Measurements from ENCODE around the gene CLK3.

CLK3 gene

GRCh38 chr15:74620636-74621545, 5.3 kb downstream of the CLK3 start (continued):
- TF ChIP-seq ZFP37 (tag by site-specific recombination; IDR thresholded peaks at IDR 0.05) (no peak), ZNF488 (tag by site-specific recombination; IDR thresholded peaks at IDR 0.05) (no peak), PRDM2 (tag by site-specific recombination; IDR thresholded peaks at IDR 0.05; ENCODE audit: borderline replicate concordance) (0 out of 2 replicates have a peak, but pooled peaks have one; percentile 51), ZSCAN23 (tag by site-specific recombination; IDR thresholded peaks at IDR 0.05) (no peak), ZBTB26 (tag by site-specific recombination; optimal IDR thresholded peaks at IDR 0.05) (peak; percentile 18), ZSCAN5A (tag by site-specific recombination; IDR thresholded peaks at IDR 0.05) (no peak), ZNF398 (tag by site-specific recombination; IDR thresholded peaks at IDR 0.05) (no peak), ZNF2 (tag by site-specific recombination; IDR thresholded peaks at IDR 0.05) (peak; percentile 94), SP7 (tag by site-specific recombination; IDR thresholded peaks at IDR 0.05) (peak; percentile 60), ZNF704 (tag by site-specific recombination; IDR thresholded peaks at IDR 0.05) (no peak), KLF8 (tag by site-specific recombination; IDR thresholded peaks at IDR 0.05) (peak; percentile 46; the same call in 1 of the 2 replicates), ZBTB10 (tag by site-specific recombination; IDR thresholded peaks at IDR 0.05) (no peak), ZBTB17 (tag by site-specific recombination; IDR thresholded peaks at IDR 0.05) (peak; percentile 85), ZNF785 (tag by site-specific recombination; IDR thresholded peaks at IDR 0.05) (no peak), ZNF391 (tag by site-specific recombination; IDR thresholded peaks at IDR 0.05; ENCODE audit: borderline replicate concordance, low read depth) (0 out of 2 replicates have a peak, but pooled peaks have one; percentile 22), ZBTB49 (tag by site-specific recombination; IDR thresholded peaks at IDR 0.05; ENCODE audit: low read depth) (no peak), ZNF248 (tag by site-specific recombination; IDR thresholded peaks at IDR 0.05) (0 out of 2 replicates have a peak, but pooled peaks have one; percentile 9), ZNF184 (tag by site-specific recombination; IDR thresholded peaks at IDR 0.05) (no peak), ZNF585B (tag by site-specific recombination; IDR thresholded peaks at IDR 0.05) (no peak), ZNF670 (tag by site-specific recombination; IDR thresholded peaks at IDR 0.05; ENCODE audit: low read depth) (no peak)

Data from HEK293 (cell line).